Spleen (tissue), 7 donors: ENCODE measurements around the gene NDOR1.

Experiments
- POLR2A ChIP-seq, 3 donors: fragments of 450-650 bp; IDR thresholded peaks; one replicate each; pipeline ENCODE4 v1.5.1; 2017; ENCODE audit warnings: antibody characterized with exemption in 3 of 3, mild to moderate bottlenecking in 1 of 3
- POLR2AphosphoS5 ChIP-seq, 3 donors: sonication (generic); formaldehyde crosslinking; IDR thresholded peaks; one replicate each; pipeline ENCODE4 v1.5.1; 2017; ENCODE audit warnings: antibody characterized with exemption in 3 of 3
- TF ChIP-seq, protein P1 (sequence below), 11 experiments: fragments of 200-600 bp in 7 of 11; fragments of 450-650 bp in 4 of 11; sonication (generic) in 4 of 11; IDR thresholded peaks in 8 of 11; conservative IDR thresholded peaks in 3 of 11; 1 replicate in 7 of 11; 2 replicates in 4 of 11; pipeline versions ENCODE4 v1.4.0 to v1.8.0; 2016 to 2021; ENCODE audit warnings: antibody characterized with exemption in 11 of 11, inconsistent platforms in 4 of 11, mild to moderate bottlenecking in 1 of 11
- donor health status: DM: no; HTN: no; CAD: no; lungs with moderate emphysema.
- donor health status: DM: no; HTN: no; CAD: no.
- donor health status: DM: no; HTN: no; CAD: no.

DNA sequence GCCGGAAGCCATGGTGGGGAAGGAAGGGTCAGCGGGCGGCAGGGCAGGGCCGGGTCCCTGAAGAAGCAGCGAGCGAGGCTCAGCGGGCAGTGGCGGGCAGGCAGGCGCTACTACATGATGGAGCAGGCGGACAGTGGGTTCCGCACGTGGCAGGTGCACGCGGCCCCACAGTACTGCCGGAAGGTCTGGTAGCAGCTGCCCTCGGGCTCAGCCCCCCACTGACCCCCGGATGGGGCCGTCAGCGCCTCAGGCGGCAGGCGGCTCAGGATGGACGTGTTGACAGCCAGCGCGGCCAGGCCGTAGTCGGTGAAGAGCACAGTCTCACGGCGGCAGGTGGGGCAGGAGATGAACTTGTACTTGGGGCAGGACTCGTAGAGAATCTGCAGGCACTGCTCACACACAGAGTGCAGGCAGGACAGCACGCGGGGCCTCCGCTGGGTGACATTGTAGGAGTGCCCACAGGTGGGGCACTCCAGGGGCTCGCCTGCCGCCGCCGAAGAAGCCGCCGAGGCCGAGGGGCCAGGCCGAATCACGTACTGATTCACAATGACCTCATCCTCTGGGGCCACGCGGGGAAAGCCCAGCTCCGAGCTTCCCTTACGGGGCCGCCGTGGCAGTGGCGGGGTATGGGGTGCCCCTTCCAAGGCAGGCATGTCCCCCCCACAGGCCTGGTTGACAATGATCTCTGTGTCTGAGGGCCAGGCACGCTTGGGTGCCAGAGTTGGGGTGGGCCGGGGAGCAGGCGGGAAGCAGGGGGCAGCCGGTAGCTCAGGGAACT lies 15.0 kb downstream of the NDOR1 start:
- TF ChIP-seq, protein P1, sequence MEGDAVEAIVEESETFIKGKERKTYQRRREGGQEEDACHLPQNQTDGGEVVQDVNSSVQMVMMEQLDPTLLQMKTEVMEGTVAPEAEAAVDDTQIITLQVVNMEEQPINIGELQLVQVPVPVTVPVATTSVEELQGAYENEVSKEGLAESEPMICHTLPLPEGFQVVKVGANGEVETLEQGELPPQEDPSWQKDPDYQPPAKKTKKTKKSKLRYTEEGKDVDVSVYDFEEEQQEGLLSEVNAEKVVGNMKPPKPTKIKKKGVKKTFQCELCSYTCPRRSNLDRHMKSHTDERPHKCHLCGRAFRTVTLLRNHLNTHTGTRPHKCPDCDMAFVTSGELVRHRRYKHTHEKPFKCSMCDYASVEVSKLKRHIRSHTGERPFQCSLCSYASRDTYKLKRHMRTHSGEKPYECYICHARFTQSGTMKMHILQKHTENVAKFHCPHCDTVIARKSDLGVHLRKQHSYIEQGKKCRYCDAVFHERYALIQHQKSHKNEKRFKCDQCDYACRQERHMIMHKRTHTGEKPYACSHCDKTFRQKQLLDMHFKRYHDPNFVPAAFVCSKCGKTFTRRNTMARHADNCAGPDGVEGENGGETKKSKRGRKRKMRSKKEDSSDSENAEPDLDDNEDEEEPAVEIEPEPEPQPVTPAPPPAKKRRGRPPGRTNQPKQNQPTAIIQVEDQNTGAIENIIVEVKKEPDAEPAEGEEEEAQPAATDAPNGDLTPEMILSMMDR (IDR thresholded peaks at IDR 0.05 in 8 of 11, conservative IDR thresholded peaks at IDR 0.05 in 3 of 11) = no peak
- TF ChIP-seq POLR2AphosphoS5 (IDR thresholded peaks at IDR 0.05) (peak in 1 of 3 donors; percentile 27), POLR2A (IDR thresholded peaks at IDR 0.05) (no peak)
